ENCODE data around the gene GSG1L. TPM values are rescaled to one million over a fixed set of nuclear protein-coding genes. Genes with fewer than 3 reads are reported as not detected.

Gene GSG1L
- total RNA-seq, 1 experiment from 2014 or later: not detected

- no TSS peak for BruUV-seq (replicated peaks)
- intact Hi-C loops (cut with micrococcal nuclease; ENCODE audit: unreplicated experiment): loop anchor here (10.0 kb wide), 1 partner anchor 65 kb away; no protein-coding TSS in a partner anchor
- H3K9me3 Mint-ChIP-seq (ENCODE audit: low read depth, unreplicated experiment): no peaks in the 10 kb centered on the region
- H3K36me3 Mint-ChIP-seq (ENCODE audit: insufficient read depth, unreplicated experiment): peaks cover 23% of the 10 kb centered on the region
- H3K4me3 Mint-ChIP-seq (ENCODE audit: low read depth, unreplicated experiment): no peak overlapping the region
- CTCF ChIA-PET: no interaction called here
- no peak for DNase-seq
- no peaks in the 10 kb centered on the region for H3K4me1 Mint-ChIP-seq (ENCODE audit: low read depth, unreplicated experiment)
- no peak for TF ChIP-seq CTCF (IDR thresholded peaks at IDR 0.05; ENCODE audit: unreplicated experiment)
- no peaks in the 10 kb centered on the region for H3K27me3 Mint-ChIP-seq (ENCODE audit: unreplicated experiment)
- H3K27ac Mint-ChIP-seq (ENCODE audit: unreplicated experiment): no peak overlapping the region
Measured at GRCh38 chr16:28110074-28110473, 46.6 kb upstream of the GSG1L start.

- no TSS peak for BruUV-seq (replicated peaks)
- peak overlapping the region; percentile 33 for H3K27ac Mint-ChIP-seq (ENCODE audit: unreplicated experiment)
- no peaks in the 10 kb centered on the region for H3K9me3 Mint-ChIP-seq (ENCODE audit: low read depth, unreplicated experiment)
- no peak overlapping the region for H3K4me3 Mint-ChIP-seq (ENCODE audit: low read depth, unreplicated experiment)
- no peaks in the 10 kb centered on the region for H3K4me1 Mint-ChIP-seq (ENCODE audit: low read depth, unreplicated experiment)
- CTCF ChIA-PET: no interaction called here
- intact Hi-C loops (cut with micrococcal nuclease; ENCODE audit: unreplicated experiment): no loop called here
- no peak for TF ChIP-seq CTCF (IDR thresholded peaks at IDR 0.05; ENCODE audit: unreplicated experiment)
- H3K27me3 Mint-ChIP-seq (ENCODE audit: unreplicated experiment): no peaks in the 10 kb centered on the region
- H3K36me3 Mint-ChIP-seq (ENCODE audit: insufficient read depth, unreplicated experiment): peaks cover 18% of the 10 kb centered on the region
- no peak for DNase-seq
Measured at GRCh38 chr16:28108590-28109247, 45.2 kb upstream of the GSG1L start.

- Mint-ChIP-seq H3K27ac (ENCODE audit: unreplicated experiment) (no peak overlapping the region), H3K9me3 (ENCODE audit: low read depth, unreplicated experiment) (no peaks in the 10 kb centered on the region), H3K36me3 (ENCODE audit: insufficient read depth, unreplicated experiment) (peaks cover 21% of the 10 kb centered on the region), H3K27me3 (ENCODE audit: unreplicated experiment) (no peaks in the 10 kb centered on the region), H3K4me3 (ENCODE audit: low read depth, unreplicated experiment) (no peak overlapping the region), H3K4me1 (ENCODE audit: low read depth, unreplicated experiment) (no peaks in the 10 kb centered on the region)
- intact Hi-C loops (cut with micrococcal nuclease; ENCODE audit: unreplicated experiment): no loop called here
- CTCF ChIA-PET: no interaction called here
- no peak for TF ChIP-seq CTCF (IDR thresholded peaks at IDR 0.05; ENCODE audit: unreplicated experiment)
- DNase-seq: no peak
- BruUV-seq (replicated peaks): no TSS peak
Measured at GRCh38 chr16:28107232-28107631, 43.7 kb upstream of the GSG1L start.

DNA sequence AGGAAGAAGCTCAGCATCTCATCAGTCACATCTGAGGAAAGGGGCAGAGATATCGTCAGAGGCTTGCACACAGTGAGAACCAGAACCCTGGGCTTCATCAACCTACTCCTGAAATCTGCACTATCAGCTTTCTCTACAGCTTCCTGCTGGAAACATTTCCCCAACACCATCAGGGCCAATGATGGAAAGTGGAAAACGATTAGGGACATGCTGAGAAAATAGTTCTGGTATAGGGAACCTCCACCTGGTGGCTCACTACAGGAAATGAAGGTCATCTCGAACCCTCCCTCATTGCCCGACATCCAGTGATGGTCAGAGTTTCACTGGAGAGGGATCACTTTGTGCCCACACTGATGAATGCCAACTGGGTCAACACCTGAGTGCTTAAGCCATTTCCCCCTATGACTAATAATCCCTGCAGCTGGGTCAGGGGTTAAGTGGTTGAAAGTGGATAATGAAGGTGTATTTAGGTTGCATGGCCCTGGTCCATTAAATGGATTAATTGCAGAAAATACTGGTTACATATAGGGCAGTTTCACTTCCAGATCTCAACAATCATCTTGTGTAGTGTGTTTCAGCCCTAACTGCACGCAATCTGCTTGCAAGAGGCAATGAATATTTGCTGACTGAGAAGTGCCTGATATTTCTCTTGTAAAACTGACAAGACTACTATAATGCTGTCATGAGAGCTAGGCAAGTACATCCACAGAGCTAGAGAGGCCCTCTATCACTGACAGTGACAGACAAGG, 43.1 kb upstream of the GSG1L start:
- no peaks in the 10 kb centered on the region for H3K4me1 Mint-ChIP-seq (ENCODE audit: low read depth, unreplicated experiment)
- no TSS peak for BruUV-seq (replicated peaks)
- no peak overlapping the region for H3K4me3 Mint-ChIP-seq (ENCODE audit: low read depth, unreplicated experiment)
- no peak for TF ChIP-seq CTCF (IDR thresholded peaks at IDR 0.05; ENCODE audit: unreplicated experiment)
- DNase-seq: no peak
- H3K27me3 Mint-ChIP-seq (ENCODE audit: unreplicated experiment): no peaks in the 10 kb centered on the region
- H3K9me3 Mint-ChIP-seq (ENCODE audit: low read depth, unreplicated experiment): no peaks in the 10 kb centered on the region
- H3K27ac Mint-ChIP-seq (ENCODE audit: unreplicated experiment): no peak overlapping the region
- peaks cover 26% of the 10 kb centered on the region for H3K36me3 Mint-ChIP-seq (ENCODE audit: insufficient read depth, unreplicated experiment)
- intact Hi-C loops (cut with micrococcal nuclease; ENCODE audit: unreplicated experiment): no loop called here
- CTCF ChIA-PET: no interaction called here
